Measurements from ENCODE around the gene TWNK.
A peak's percentile ranks its signal among the peaks of the same experiment; 100 is the strongest.

TWNK gene

DNA sequence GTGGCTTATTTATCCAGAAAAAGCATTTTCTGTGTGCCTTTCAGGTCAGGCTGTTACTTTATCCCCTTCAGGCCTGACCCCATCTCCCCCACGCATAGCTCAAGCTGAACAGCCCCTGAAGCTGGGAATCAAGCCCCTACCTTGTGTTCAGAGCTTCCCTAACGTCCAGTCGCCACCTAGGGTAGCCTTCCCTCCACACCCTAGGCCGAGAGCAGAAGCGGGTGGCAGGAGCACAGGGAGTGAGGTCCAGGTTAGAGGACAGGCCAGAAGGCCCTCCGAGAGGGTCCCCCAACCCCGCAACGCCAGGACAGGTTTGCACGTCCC, 18.5 kb upstream of the TWNK start:
- 43% methylated on average over 7 of the region's 9 CpGs for WGBS (ENCODE audit: insufficient coverage)
- ChIA-PET CTCF (interaction anchor here (0.7 to 9.1 kb wide), 12 partner anchors 8 to 132 kb away, joined by 3 to 82 read pairs (median 6); partner anchors contain the start of genes MRPL43 and TWNK), POLR2A (no interaction called here)
- H3K4me3 ChIP-seq (ENCODE audit: control insufficient read depth in 1 of 7, extremely low read depth in 1 of 7, insufficient read depth in 4 of 7, low read depth in 2 of 7, low read length in 6 of 7) = peak overlapping the region in 6 of 7 experiments; percentile 17 to 69 (median 44)
- peaks cover 2 to 24% (median 7%) of the 10 kb centered on the region in 4 experiments for H3K36me3 ChIP-seq (ENCODE audit: control insufficient read depth in 4 of 4, insufficient read depth in 4 of 4, low read length in 3 of 4)
- peaks cover 0 to 4% (median 2%) of the 10 kb centered on the region in 5 experiments for H3K27me3 ChIP-seq (replicated peaks in 2 of 5; ENCODE audit: control insufficient read depth in 4 of 5, insufficient read depth in 5 of 5, low read length in 4 of 5)
- peaks cover 0 to 19% (median 13%) of the 10 kb centered on the region in 4 experiments for H3K4me1 ChIP-seq (ENCODE audit: control extremely low read depth in 1 of 4, control insufficient read depth in 4 of 4, insufficient read depth in 4 of 4, low read length in 3 of 4)
- no peak overlapping the region for H3K27ac ChIP-seq (ENCODE audit: insufficient read depth in 1 of 2, low read depth in 1 of 2, low read length in 2 of 2, poor library complexity in 1 of 2, severe bottlenecking in 2 of 2)
- DNase-seq = no peak
- H3K9me3 ChIP-seq (ENCODE audit: control extremely low read depth in 1 of 5, control insufficient read depth in 4 of 5, insufficient read depth in 2 of 5, low read depth in 1 of 5, low read length in 4 of 5) = no peaks in the 10 kb centered on the region

DNA sequence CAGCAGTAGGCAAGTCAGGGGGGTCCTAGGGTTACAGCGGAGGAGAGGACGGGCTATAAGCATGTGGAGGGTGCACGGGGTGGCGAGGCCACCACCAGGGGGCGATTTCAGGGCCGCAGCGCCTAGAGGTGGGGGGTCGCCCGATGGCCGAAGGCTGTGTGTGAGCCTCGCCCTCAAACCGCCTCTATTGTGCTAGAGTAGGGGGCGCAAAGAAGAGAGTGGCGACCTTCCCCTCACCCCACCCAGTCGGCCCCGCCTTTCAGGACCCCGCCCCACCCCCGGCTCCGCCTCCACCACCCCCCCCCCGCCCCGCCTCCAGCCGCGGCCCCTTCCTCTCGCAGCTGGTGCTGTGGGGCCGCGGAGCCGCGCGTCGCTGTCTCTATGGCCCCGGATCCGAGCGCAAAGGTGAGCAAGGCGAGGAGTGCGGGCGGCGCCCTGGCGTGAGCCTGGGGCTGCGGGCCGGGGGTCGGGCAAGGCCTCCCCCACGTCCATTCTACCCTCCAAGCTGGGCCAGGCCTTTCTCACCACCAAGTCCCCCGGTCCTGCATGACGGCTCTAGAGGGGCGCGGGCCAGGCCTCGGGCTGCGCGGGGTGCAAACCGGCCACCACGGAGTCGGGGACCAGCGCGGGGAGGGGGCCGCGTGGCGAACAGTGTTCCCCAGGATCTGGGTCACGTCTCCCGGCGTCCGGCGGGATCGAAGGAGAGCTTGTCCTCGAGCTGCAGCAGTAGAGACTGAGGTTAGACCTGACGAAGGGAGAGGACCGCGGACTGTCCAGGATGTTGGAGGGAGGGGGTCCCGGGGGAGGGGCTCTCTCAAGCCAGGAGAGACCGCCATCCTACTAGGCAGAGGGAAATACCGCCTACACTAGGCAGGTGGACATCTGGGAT, 17.9 kb upstream of the TWNK start, which contains the start of gene SEMA4G:
SEMA4G (plus strand) TSS at position 318 of the 889 bp plus-strand sequence. CDS start 3,409 bp downstream, outside the sequence.
- H3K4me1 ChIP-seq (ENCODE audit: control extremely low read depth in 1 of 4, control insufficient read depth in 4 of 4, insufficient read depth in 4 of 4, low read length in 3 of 4) = peaks cover 0 to 19% (median 13%) of the 10 kb centered on the region in 4 experiments
- H3K36me3 ChIP-seq (ENCODE audit: control insufficient read depth in 4 of 4, insufficient read depth in 4 of 4, low read length in 3 of 4) = peaks cover 2 to 20% (median 4%) of the 10 kb centered on the region in 4 experiments
- peaks cover 0 to 4% (median 2%) of the 10 kb centered on the region in 5 experiments for H3K27me3 ChIP-seq (replicated peaks in 2 of 5; ENCODE audit: control insufficient read depth in 4 of 5, insufficient read depth in 5 of 5, low read length in 4 of 5)
- 2% methylated on average over 32 of the region's 70 CpGs for WGBS (ENCODE audit: insufficient coverage)
- POLR2A ChIA-PET = no interaction called here
- CTCF ChIA-PET = interaction anchor here (0.9 to 9.1 kb wide), 12 partner anchors 7 to 48 kb away, joined by 3 to 82 read pairs (median 6); partner anchors contain the start of genes MRPL43 and TWNK
- H3K4me3 ChIP-seq (ENCODE audit: control insufficient read depth in 1 of 7, extremely low read depth in 1 of 7, insufficient read depth in 4 of 7, low read depth in 2 of 7, low read length in 6 of 7) = peak within 1 kb of the TSS; percentile 23 to 79 (median 54)
- H3K27ac ChIP-seq (ENCODE audit: insufficient read depth in 1 of 2, low read depth in 1 of 2, low read length in 2 of 2, poor library complexity in 1 of 2, severe bottlenecking in 2 of 2) = no peak within 1 kb of the TSS
- DNase-seq = peak; percentile 52 to 70 (median 62)
- no peaks in the 10 kb centered on the region for H3K9me3 ChIP-seq (ENCODE audit: control extremely low read depth in 1 of 5, control insufficient read depth in 4 of 5, insufficient read depth in 2 of 5, low read depth in 1 of 5, low read length in 4 of 5)

DNA sequence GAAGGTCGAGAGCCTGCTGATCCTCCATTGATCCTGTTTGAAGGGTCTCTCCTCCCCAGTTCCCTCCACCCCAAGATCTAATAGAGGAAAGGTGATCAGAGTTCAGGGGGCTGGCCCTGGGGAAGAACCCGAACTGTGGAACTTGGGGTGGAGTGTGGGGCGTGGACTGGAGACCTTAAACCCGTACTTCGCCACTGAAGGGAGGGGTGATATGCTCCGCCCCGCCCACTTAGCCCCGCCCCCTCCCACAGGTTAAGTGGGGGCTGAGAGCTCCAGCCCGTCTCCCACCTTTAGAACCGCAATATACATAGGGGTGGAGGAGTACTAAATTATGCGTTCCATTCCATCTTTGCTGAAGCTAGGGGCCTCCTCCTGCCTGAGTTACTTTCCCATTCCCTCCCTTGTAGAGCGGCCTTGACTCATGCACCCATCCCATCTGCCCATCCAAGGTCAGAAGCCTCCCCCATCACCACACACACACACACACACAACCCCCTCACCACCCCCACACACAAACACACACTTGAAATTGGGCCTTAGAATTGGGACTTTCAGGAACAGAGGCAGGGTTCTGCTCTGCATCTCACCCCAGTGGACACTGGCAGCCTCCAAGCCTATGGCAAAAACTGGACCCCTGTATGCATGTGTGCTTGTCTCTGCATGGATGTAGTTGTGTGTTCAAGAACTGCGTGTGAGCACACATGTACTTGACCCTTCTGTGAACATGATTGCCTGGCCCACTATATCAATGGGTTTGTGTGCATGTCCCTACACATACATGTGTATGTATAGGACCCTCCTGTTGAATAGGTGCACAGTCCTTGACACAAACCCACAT, 17.0 kb upstream of the TWNK start:
- 87% methylated on average over 3 of the region's 13 CpGs for WGBS (ENCODE audit: insufficient coverage)
- no peaks in the 10 kb centered on the region for H3K9me3 ChIP-seq (ENCODE audit: control extremely low read depth in 1 of 5, control insufficient read depth in 4 of 5, insufficient read depth in 2 of 5, low read depth in 1 of 5, low read length in 4 of 5)
- DNase-seq = peak; percentile 35 to 58 (median 51)
- peaks cover 0 to 4% (median 2%) of the 10 kb centered on the region in 5 experiments for H3K27me3 ChIP-seq (replicated peaks in 2 of 5; ENCODE audit: control insufficient read depth in 4 of 5, insufficient read depth in 5 of 5, low read length in 4 of 5)
- peaks cover 0 to 19% (median 13%) of the 10 kb centered on the region in 4 experiments for H3K4me1 ChIP-seq (ENCODE audit: control extremely low read depth in 1 of 4, control insufficient read depth in 4 of 4, insufficient read depth in 4 of 4, low read length in 3 of 4)
- H3K27ac ChIP-seq (ENCODE audit: insufficient read depth in 1 of 2, low read depth in 1 of 2, low read length in 2 of 2, poor library complexity in 1 of 2, severe bottlenecking in 2 of 2) = no peak overlapping the region
- peaks cover 2 to 13% (median 3%) of the 10 kb centered on the region in 4 experiments for H3K36me3 ChIP-seq (ENCODE audit: control insufficient read depth in 4 of 4, insufficient read depth in 4 of 4, low read length in 3 of 4)
- ChIA-PET CTCF (interaction anchor here (0.9 to 9.1 kb wide), 7 partner anchors 11 to 47 kb away, joined by 3 to 82 read pairs (median 10); no protein-coding TSS in a partner anchor), POLR2A (no interaction called here)
- H3K4me3 ChIP-seq (ENCODE audit: control insufficient read depth in 1 of 7, extremely low read depth in 1 of 7, insufficient read depth in 4 of 7, low read depth in 2 of 7, low read length in 6 of 7) = peak overlapping the region in 6 of 7 experiments; percentile 49 to 79 (median 60)

DNA sequence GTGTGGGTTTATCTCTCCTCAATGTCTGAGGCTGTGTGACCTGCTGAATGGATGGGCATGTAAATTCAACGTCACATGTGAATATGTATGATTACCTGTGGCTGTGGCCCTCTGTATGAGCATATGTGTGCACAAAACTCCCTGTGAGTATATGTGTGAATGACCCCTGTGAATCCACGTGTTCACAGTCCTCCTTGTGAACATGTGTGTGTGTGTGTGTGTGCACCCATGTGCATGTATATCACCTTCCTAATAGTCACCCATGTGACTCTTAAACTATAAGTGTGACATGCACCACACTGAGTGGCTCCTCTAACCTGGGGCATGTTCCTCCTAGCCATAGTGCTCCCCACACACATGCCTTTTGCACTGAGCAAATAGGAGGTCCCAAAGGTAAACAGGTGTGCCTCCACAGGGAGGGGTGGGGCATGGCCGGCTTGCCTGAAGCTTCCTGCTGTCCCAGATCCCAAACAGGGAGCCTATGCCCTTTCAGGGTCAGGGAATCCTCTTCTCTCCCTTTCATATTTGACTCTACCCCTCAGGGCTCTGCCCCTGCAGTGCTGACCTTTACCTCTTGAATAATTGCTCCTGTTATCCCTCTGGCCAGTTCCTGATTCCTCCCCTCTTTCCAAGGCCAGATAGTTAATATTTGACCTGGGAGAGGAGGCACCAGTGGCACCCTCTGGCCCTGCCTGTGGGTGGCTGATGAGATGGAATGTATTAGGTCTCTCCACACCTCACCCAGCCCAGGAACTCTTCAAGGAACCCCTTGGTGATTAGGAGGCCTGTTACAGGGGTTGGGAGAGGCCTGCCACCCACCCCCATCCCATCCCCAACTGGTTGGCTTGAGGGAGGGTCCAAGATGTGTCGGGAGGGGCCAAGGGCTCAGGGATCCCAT, 16.2 kb upstream of the TWNK start:
- Histone ChIP-seq H3K4me1 (ENCODE audit: control extremely low read depth in 1 of 4, control insufficient read depth in 4 of 4, insufficient read depth in 4 of 4, low read length in 3 of 4) (peaks cover 0 to 19% (median 13%) of the 10 kb centered on the region in 4 experiments), H3K4me3 (ENCODE audit: control insufficient read depth in 1 of 7, extremely low read depth in 1 of 7, insufficient read depth in 4 of 7, low read depth in 2 of 7, low read length in 6 of 7) (no peak overlapping the region), H3K27me3 (replicated peaks in 2 of 5; ENCODE audit: control insufficient read depth in 4 of 5, insufficient read depth in 5 of 5, low read length in 4 of 5) (peaks cover 0 to 4% (median 2%) of the 10 kb centered on the region in 5 experiments), H3K9me3 (ENCODE audit: control extremely low read depth in 1 of 5, control insufficient read depth in 4 of 5, insufficient read depth in 2 of 5, low read depth in 1 of 5, low read length in 4 of 5) (no peaks in the 10 kb centered on the region), H3K36me3 (ENCODE audit: control insufficient read depth in 4 of 4, insufficient read depth in 4 of 4, low read length in 3 of 4) (peaks cover 0 to 6% (median 1%) of the 10 kb centered on the region in 4 experiments), H3K27ac (ENCODE audit: insufficient read depth in 1 of 2, low read depth in 1 of 2, low read length in 2 of 2, poor library complexity in 1 of 2, severe bottlenecking in 2 of 2) (no peak overlapping the region)
- DNase-seq = no peak
- CTCF ChIA-PET = interaction anchor here (1.0 to 9.1 kb wide), 8 partner anchors 10 to 80 kb away, joined by 3 to 82 read pairs (median 4); no protein-coding TSS in a partner anchor
- POLR2A ChIA-PET = no interaction called here
- 100% methylated on average over 1 of the region's 4 CpGs for WGBS (ENCODE audit: insufficient coverage)

DNA sequence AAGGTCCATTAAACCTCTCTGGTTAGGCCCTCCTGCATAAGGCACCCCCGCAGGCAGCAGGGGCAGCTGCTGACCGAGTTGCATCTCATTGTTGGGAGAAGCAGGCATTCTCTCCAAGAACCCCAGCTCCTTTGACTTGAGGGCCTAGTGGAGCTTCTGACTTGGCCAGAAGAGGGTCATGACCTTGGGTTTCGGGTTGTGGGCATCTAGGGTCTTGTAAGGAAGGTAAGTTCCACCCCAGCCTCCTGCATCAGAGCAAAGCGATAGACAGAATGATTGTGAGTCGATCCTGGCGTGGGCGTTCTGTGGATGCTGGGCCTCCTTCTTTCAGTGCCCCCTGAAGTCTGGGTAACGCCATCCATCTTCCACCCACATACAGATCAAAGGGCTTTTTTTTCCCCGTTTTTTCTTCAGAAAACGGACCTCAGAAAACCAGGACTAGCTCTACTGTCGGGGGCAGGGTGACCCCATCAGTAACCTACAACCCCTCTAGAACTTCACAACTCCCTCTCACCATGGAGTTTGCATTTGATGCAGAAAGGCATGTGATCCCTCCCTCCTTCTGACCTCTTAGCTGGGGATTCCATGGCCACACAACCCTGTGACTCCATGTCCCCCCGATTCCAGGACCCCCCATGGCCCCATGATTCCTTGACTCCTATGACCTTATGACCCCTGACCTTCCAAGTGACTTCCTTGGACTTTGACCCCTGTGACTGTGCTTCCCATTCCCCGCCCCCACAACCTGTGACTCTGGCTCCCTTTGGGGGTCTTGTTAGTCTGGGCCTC, 15.0 kb upstream of the TWNK start:
- CTCF ChIA-PET = interaction anchor here (1.0 to 1.8 kb wide), 10 partner anchors 9 to 78 kb away, joined by 3 to 8 read pairs (median 4); no protein-coding TSS in a partner anchor

More for the DNA sequence above, 15.0 kb upstream of the TWNK start:
- no peak for DNase-seq
- Histone ChIP-seq H3K9me3 (ENCODE audit: control extremely low read depth in 1 of 5, control insufficient read depth in 4 of 5, insufficient read depth in 2 of 5, low read depth in 1 of 5, low read length in 4 of 5) (no peaks in the 10 kb centered on the region), H3K36me3 (ENCODE audit: control insufficient read depth in 4 of 4, insufficient read depth in 4 of 4, low read length in 3 of 4) (no peaks in the 10 kb centered on the region), H3K4me1 (ENCODE audit: control extremely low read depth in 1 of 4, control insufficient read depth in 4 of 4, insufficient read depth in 4 of 4, low read length in 3 of 4) (peaks cover 0 to 17% (median 13%) of the 10 kb centered on the region in 4 experiments), H3K27ac (ENCODE audit: insufficient read depth in 1 of 2, low read depth in 1 of 2, low read length in 2 of 2, poor library complexity in 1 of 2, severe bottlenecking in 2 of 2) (no peak overlapping the region), H3K27me3 (replicated peaks in 2 of 5; ENCODE audit: control insufficient read depth in 4 of 5, insufficient read depth in 5 of 5, low read length in 4 of 5) (peaks cover 0 to 4% (median 2%) of the 10 kb centered on the region in 5 experiments), H3K4me3 (ENCODE audit: control insufficient read depth in 1 of 7, extremely low read depth in 1 of 7, insufficient read depth in 4 of 7, low read depth in 2 of 7, low read length in 6 of 7) (no peak overlapping the region)
- 97% methylated on average over 9 of the region's 13 CpGs for WGBS (ENCODE audit: insufficient coverage)
- POLR2A ChIA-PET = no interaction called here

All from common myeloid progenitor, CD34-positive (primary cell).